A549 (cell line): ENCODE data around the gene KRT27. TPM values are rescaled to one million over a fixed set of nuclear protein-coding genes. Genes with fewer than 3 reads are reported as not detected.

ENCODE experiments used
- ATAC-seq, 2 experiments: fragments of 200-7000 bp in 1 of 2; fragments of >200 bp in 1 of 2; cut with Nextera tagmentation in 1 of 2; cut with Tn5 transposase in 1 of 2; 3 replicates each; pipeline versions ENCODE4 v1.8.0 to v1.9.1; 2018 to 2020; ENCODE audit warnings: mild to moderate bottlenecking in 1 of 2, moderate library complexity in 1 of 2
- CTCF ChIA-PET: fragments of 300-600 bp; sonication (Branson Sonifier 250); formaldehyde crosslinking; extraction: SDS; loops from one replicate; lab custom pipeline; 2021; ENCODE audit warnings: antibody characterized with exemption, inconsistent platforms; lab: Yijun Ruan, JAX
- POLR2A ChIA-PET: fragments of 350-600 bp; formaldehyde crosslinking; extraction: SDS; loops from one replicate; lab custom pipeline; 2021; ENCODE audit warnings: antibody characterized with exemption, inconsistent platforms; lab: Yijun Ruan, JAX
- DNase-seq, 2 experiments: peaks; one replicate each; pipeline versions ENCODE4 v3.0.0 to v3.0.0-alpha.2; 2011 to 2016; ENCODE audit warnings: low read depth in 1 of 2, low spot score in 1 of 2
- FAIRE-seq: peaks from 2 replicates; lab custom pipeline; 2011; peaks lifted over from hg19 to GRCh38; lab: Jason Lieb, UNC
- H3K27ac ChIP-seq, 2 experiments: fragments of >200 bp; sonication (Bioruptor Twin); formaldehyde crosslinking; 3 replicates each; pipeline ENCODE4 v1.5.1; 2016 to 2017
- H3K4me1 ChIP-seq: fragments of >200 bp; sonication (Bioruptor Twin); formaldehyde crosslinking; 3 replicates; pipeline ENCODE4 v1.6.1; 2016
- H3K4me2 ChIP-seq: fragments of >200 bp; sonication (Bioruptor Twin); formaldehyde crosslinking; 3 replicates; pipeline ENCODE4 v1.6.1; 2016
- H3K4me3 ChIP-seq: fragments of >200 bp; sonication (Bioruptor Twin); formaldehyde crosslinking; 3 replicates; pipeline ENCODE4 v1.5.1; 2016
- H3K9me3 ChIP-seq: fragments of >200 bp; sonication (Bioruptor Twin); formaldehyde crosslinking; 3 replicates; pipeline ENCODE4 v1.6.1; 2016
- BCL3 ChIP-seq: fragments of >200 bp; sonication (Bioruptor Twin); formaldehyde crosslinking; IDR thresholded peaks from 3 replicates; pipeline ENCODE4 v1.6.1; 2016
- BHLHE40 ChIP-seq: IDR thresholded peaks from 2 replicates; pipeline ENCODE4 v1.6.1; 2012; ENCODE audit warnings: low read depth, low read length, inconsistent platforms
- CBX2 ChIP-seq: fragments of 200-600 bp; sonication (generic); IDR thresholded peaks from 2 replicates; pipeline ENCODE4 v1.6.1; 2016; ENCODE audit warnings: low read depth, mild to moderate bottlenecking, borderline replicate concordance
- CBX8 ChIP-seq: fragments of 200-600 bp; sonication (generic); IDR thresholded peaks from 2 replicates; pipeline ENCODE4 v1.6.1; 2016
- CHD2 ChIP-seq: fragments of 150-350 bp; IDR thresholded peaks from 2 replicates; pipeline ENCODE4 v1.6.1; 2014; ENCODE audit warnings: low read length; ENCODE audit not compliant: partially characterized antibody
- CHD4 ChIP-seq: fragments of 200-600 bp; sonication (generic); IDR thresholded peaks from 2 replicates; pipeline ENCODE4 v1.6.1; 2016; ENCODE audit warnings: antibody characterized with exemption, mild to moderate bottlenecking, borderline replicate concordance
- CTCF ChIP-seq: fragments of >200 bp; sonication (Bioruptor Twin); formaldehyde crosslinking; IDR thresholded peaks from 3 replicates; pipeline ENCODE4 v1.5.1; 2016
- E2F6 ChIP-seq: IDR thresholded peaks from 2 replicates; pipeline ENCODE4 v1.6.1; 2012; ENCODE audit warnings: low read depth, borderline replicate concordance
- EP300 ChIP-seq, 2 experiments: fragments of >200 bp; sonication (Bioruptor Twin); formaldehyde crosslinking; IDR thresholded peaks; 2 replicates in 1 of 2; 3 replicates in 1 of 2; pipeline ENCODE4 v1.6.1; 2016 to 2017
- FOXS1 ChIP-seq: fragments of 250-450 bp; sonication (Bioruptor Pico); IDR thresholded peaks from 2 replicates; pipeline ENCODE4 v1.5.0; 2020; ENCODE audit warnings: mild to moderate bottlenecking, moderate library complexity
- GATA3 ChIP-seq: IDR thresholded peaks from 2 replicates; pipeline ENCODE4 v1.6.1; 2012; ENCODE audit warnings: borderline replicate concordance
- HOXA7 ChIP-seq: fragments of 250-450 bp; sonication (Bioruptor Pico); IDR thresholded peaks from 2 replicates; pipeline ENCODE4 v1.5.0; 2020; ENCODE audit warnings: mild to moderate bottlenecking, moderate library complexity
- HOXB13 ChIP-seq: fragments of 250-450 bp; sonication (Bioruptor Pico); IDR thresholded peaks from 2 replicates; pipeline ENCODE4 v1.5.0; 2020; ENCODE audit warnings: low read depth, mild to moderate bottlenecking, moderate library complexity
- KDM5A ChIP-seq: fragments of 200-600 bp; sonication (generic); IDR thresholded peaks from 2 replicates; pipeline ENCODE4 v1.6.1; 2016; ENCODE audit warnings: antibody characterized with exemption, mild to moderate bottlenecking
- MAFK ChIP-seq: fragments of 450-650 bp; IDR thresholded peaks from 2 replicates; pipeline ENCODE4 v1.6.1; 2014; ENCODE audit not compliant: partially characterized antibody
- MAZ ChIP-seq: fragments of 150-350 bp; IDR thresholded peaks from 2 replicates; pipeline ENCODE4 v1.6.1; 2014; ENCODE audit warnings: antibody characterized with exemption, low read depth, low read length, borderline replicate concordance
- POLR2AphosphoS2 ChIP-seq: conservative IDR thresholded peaks from 2 replicates; pipeline ENCODE4 v1.6.1; 2012; ENCODE audit warnings: low read length, improper control_type of control experiment, inconsistent platforms
- RAD21 ChIP-seq, 2 experiments: fragments of >200 bp in 1 of 2; sonication (Bioruptor Twin) in 1 of 2; formaldehyde crosslinking in 1 of 2; IDR thresholded peaks in 1 of 2; conservative IDR thresholded peaks in 1 of 2; 2 replicates in 1 of 2; 3 replicates in 1 of 2; pipeline ENCODE4 v1.6.1; 2012 to 2018; ENCODE audit warnings: inconsistent platforms in 1 of 2
- RNF2 ChIP-seq: fragments of 200-600 bp; sonication (generic); IDR thresholded peaks from 2 replicates; pipeline ENCODE4 v1.6.1; 2016; ENCODE audit warnings: low read depth, mild to moderate bottlenecking, antibody characterized with exemption, moderate library complexity, borderline replicate concordance
- SREBF2 ChIP-seq: fragments of 450-650 bp; IDR thresholded peaks from 2 replicates; pipeline ENCODE4 v1.6.1; 2014; ENCODE audit warnings: mild to moderate bottlenecking, moderate library complexity
- TFCP2L1 ChIP-seq: fragments of 250-450 bp; sonication (Bioruptor Pico); IDR thresholded peaks from 2 replicates; pipeline ENCODE4 v1.5.0; 2021; ENCODE audit warnings: mild to moderate bottlenecking
- USF2 ChIP-seq: fragments of 450-650 bp; IDR thresholded peaks from 2 replicates; pipeline ENCODE4 v1.6.1; 2014; ENCODE audit warnings: antibody characterized with exemption
- ZNF302 ChIP-seq: fragments of 250-450 bp; sonication (Bioruptor Pico); IDR thresholded peaks from 2 replicates; pipeline ENCODE4 v1.9.0; 2021; ENCODE audit warnings: inconsistent platforms, mild to moderate bottlenecking, moderate library complexity
- WGBS: methylation state at CpG from one replicate; pipeline ENCODE4 v1.1.6; 2017; ENCODE audit errors: missing lambda C conversion rate; 5-methylcytosine and 5-hydroxymethylcytosine counted together
- polyA plus RNA-seq, 4 experiments: library from polyadenylated mRNA; depleted of rRNA in 3 of 4; stranded (reverse); fragments of >200 nt; fragmentation: RNase III in 1 of 4; extraction: RNeasy Plus Mini Kit Qiagen cat#74134 plus additional on column Dnase treatment in 1 of 4; gene quantifications; 2 replicates in 3 of 4; 3 replicates in 1 of 4; pipeline ENCODE4 v1.2.3, GENCODE V29; 2011 to 2017
- TF ChIP-seq, protein P1 (sequence below): fragments of 150-350 bp; IDR thresholded peaks from 2 replicates; pipeline ENCODE4 v1.6.1; 2014; ENCODE audit warnings: low read depth, mild to moderate bottlenecking, low read length
- TF ChIP-seq, protein P2 (sequence below): IDR thresholded peaks from 2 replicates; pipeline ENCODE4 v1.6.1; 2012

The KRT27 gene
- polyA plus RNA-seq, 2 of the 4 experiments (the other 2 are of a cell fraction): not detected

GRCh38 chr17:40755231-40755630 is 27.1 kb downstream of the KRT27 start, which contains the start of gene KRT25:
TSS of gene KRT25 (minus strand) at chr17:40755331. CDS start at chr17:40755271, 60 bp downstream.
- H3K4me2 ChIP-seq: no peak within 1 kb of the TSS
- H3K4me3 ChIP-seq: no peak within 1 kb of the TSS
- no peaks in the 10 kb centered on the region for H3K4me1 ChIP-seq
- 40% methylated on average over 4 of the region's 4 CpGs for WGBS
- peak; percentile 30 for TF ChIP-seq MAFK
- TF ChIP-seq CBX2: no peak
- H3K27ac ChIP-seq: no peak within 1 kb of the TSS
- peaks cover 25% of the 10 kb centered on the region for H3K9me3 ChIP-seq
- ATAC-seq: no peak
- no peak for FAIRE-seq
- POLR2A ChIA-PET: no interaction called here
- CTCF ChIA-PET: interaction anchor here (1.1 kb wide), 1 partner anchor 893 kb away, joined by 4 read pairs; no protein-coding TSS in a partner anchor
- no peak for DNase-seq

DNA sequence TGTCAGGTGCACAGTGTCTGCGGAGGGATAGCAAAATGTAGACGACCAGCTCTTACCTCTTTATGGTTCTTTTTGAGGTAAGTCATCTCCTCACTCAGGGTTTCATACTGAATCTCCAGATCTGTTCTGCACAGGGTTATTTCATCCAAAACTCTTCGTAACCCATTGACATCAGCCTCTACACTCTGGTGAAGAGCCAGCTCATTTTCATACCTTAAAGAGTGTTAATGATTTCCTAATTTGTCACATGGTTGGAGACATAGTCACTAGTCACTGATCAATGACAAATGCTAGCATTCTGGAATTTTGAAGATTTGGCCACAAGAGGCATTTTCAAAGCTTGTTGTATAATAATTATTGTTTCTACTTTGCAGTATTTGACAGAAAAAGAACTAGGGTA is 28.5 kb downstream of the KRT27 start:
- no peak for FAIRE-seq
- CTCF ChIA-PET: interaction anchor here (0.9 to 1.9 kb wide), 7 partner anchors 10 to 909 kb away, joined by 3 to 5 read pairs (median 3); no protein-coding TSS in a partner anchor
- DNase-seq: no peak

GRCh38 chr17:40751065-40751464 is 31.3 kb downstream of the KRT27 start:
- CTCF ChIA-PET: interaction anchor here (0.6 to 1.0 kb wide), 2 partner anchors 9 to 108 kb away, joined by 3 read pairs; no protein-coding TSS in a partner anchor
- FAIRE-seq (no peak), ATAC-seq (no peak; a peak in 1 of 6 replicates), DNase-seq (no peak)
- H3K4me2 ChIP-seq: no peak overlapping the region
- 68% methylated on average over 14 of the region's 14 CpGs for WGBS
- no peak overlapping the region for H3K4me3 ChIP-seq
- POLR2A ChIA-PET: no interaction called here
- H3K27ac ChIP-seq: no peak overlapping the region
- H3K9me3 ChIP-seq: peaks cover 5% of the 10 kb centered on the region; the same call in 2 of the 3 replicates
- H3K4me1 ChIP-seq: no peaks in the 10 kb centered on the region
- TF ChIP-seq FOXS1 (CRISPR knock-in tag): no peak
- no peak for TF ChIP-seq E2F6
- no peak for TF ChIP-seq GATA3
- TF ChIP-seq, protein P1, sequence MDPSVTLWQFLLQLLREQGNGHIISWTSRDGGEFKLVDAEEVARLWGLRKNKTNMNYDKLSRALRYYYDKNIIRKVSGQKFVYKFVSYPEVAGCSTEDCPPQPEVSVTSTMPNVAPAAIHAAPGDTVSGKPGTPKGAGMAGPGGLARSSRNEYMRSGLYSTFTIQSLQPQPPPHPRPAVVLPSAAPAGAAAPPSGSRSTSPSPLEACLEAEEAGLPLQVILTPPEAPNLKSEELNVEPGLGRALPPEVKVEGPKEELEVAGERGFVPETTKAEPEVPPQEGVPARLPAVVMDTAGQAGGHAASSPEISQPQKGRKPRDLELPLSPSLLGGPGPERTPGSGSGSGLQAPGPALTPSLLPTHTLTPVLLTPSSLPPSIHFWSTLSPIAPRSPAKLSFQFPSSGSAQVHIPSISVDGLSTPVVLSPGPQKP: no peak
- no peak for TF ChIP-seq MAZ
- no peak for TF ChIP-seq POLR2AphosphoS2
- TF ChIP-seq TFCP2L1 (CRISPR knock-in tag): no peak
- TF ChIP-seq KDM5A: no peak
- no peak for TF ChIP-seq BCL3
- TF ChIP-seq CBX8: no peak
- TF ChIP-seq CHD2: no peak
- TF ChIP-seq CHD4: no peak
- TF ChIP-seq, protein P2, sequence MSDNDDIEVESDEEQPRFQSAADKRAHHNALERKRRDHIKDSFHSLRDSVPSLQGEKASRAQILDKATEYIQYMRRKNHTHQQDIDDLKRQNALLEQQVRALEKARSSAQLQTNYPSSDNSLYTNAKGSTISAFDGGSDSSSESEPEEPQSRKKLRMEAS: no peak

More for the DNA sequence above, 28.5 kb downstream of the KRT27 start:
- Histone ChIP-seq H3K4me2 (no peak overlapping the region), H3K4me1 (no peaks in the 10 kb centered on the region), H3K4me3 (no peak overlapping the region), H3K27ac (no peak overlapping the region), H3K9me3 (peaks cover 14% of the 10 kb centered on the region)
- WGBS: 64% methylated on average over 3 of the region's 3 CpGs
- no peak for ATAC-seq
- TF ChIP-seq SREBF2 (no peak), RNF2 (no peak), HOXB13 (CRISPR knock-in tag) (no peak), BHLHE40 (no peak), HOXA7 (CRISPR knock-in tag) (no peak), GATA3 (no peak), CBX2 (no peak), USF2 (no peak), EP300 (IDR thresholded peaks at IDR 0.05) (no peak), ZNF302 (CRISPR knock-in tag) (no peak), CTCF (no peak), RAD21 (conservative IDR thresholded peaks at IDR 0.05 in 1 of 2, IDR thresholded peaks at IDR 0.05 in 1 of 2) (no peak)
- TF ChIP-seq, protein P1: no peak
- POLR2A ChIA-PET: no interaction called here
